Lower leg skin (tissue), 3 donors: ENCODE results near the gene AIG1.

Source experiments
- CTCF ChIP-seq, 3 donors: fragments of 450-650 bp; IDR thresholded peaks; one replicate each; pipeline ENCODE4 v1.5.1; 2016; ENCODE audit warnings: antibody characterized with exemption in 3 of 3, mild to moderate bottlenecking in 3 of 3, moderate library complexity in 2 of 3
- POLR2A ChIP-seq, 2 donors: fragments of 450-650 bp; IDR thresholded peaks; one replicate each; pipeline ENCODE4 v1.6.1; 2016 to 2017; ENCODE audit warnings: antibody characterized with exemption in 2 of 2, mild to moderate bottlenecking in 1 of 2, moderate library complexity in 1 of 2

DNA sequence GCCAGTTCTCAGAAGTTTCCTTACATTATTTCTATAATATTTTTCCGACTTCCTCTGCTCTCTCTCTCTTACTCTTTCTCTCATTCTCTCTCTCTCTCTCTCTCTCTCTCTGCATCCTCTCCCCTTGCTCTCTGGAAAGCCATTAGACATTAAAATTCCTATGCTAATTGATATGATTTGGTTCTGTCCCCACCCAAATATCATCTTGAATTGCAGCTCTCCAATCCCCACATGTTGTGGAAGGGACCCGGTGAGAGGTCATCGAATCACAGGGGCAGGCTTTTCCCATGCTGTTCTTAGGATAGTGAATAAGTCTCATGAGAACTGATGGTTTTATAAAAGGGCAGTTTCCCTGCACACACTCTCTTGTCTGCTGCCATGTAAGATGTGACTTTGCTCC is 315.7 kb downstream of the AIG1 start:
- TF ChIP-seq POLR2A (IDR thresholded peaks at IDR 0.05) (no peak), CTCF (IDR thresholded peaks at IDR 0.05) (no peak)
